ENCODE measurements around the gene TRIM29. TPM values are rescaled to one million over a fixed set of nuclear protein-coding genes. Genes with fewer than 3 reads are reported as not detected.

The TRIM29 gene
- total and polyA plus RNA-seq, 12 donors, result 0.24 to 4.3 (median 1.1) TPM; not detected in 3

DNA sequence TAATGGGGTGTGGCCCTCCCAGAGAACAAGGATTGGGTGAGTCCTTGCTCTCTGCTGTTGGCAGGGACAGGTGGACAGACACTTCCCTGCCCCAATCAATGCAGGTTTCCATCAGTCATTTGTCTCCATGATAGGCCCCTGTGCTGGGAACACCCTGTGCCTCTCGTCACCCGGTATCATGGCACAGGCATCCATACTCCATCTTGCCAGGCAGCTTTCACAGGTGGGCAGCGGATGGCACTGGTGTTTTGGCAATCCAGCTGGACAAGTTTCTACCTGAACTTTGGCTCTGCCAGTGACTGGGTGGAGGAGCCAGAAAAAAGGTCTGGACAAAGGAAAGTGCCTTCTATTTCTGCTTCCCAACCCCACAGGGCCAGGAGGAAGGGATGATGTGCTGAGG lies 47.5 kb downstream of the TRIM29 start:
- peak in 1 of 7 donors; percentile 2 for DNase-seq
- Histone ChIP-seq H3K4me1 (replicated peaks in 1 of 2) (no peaks in the 10 kb centered on the region), H3K27me3 (no peaks in the 10 kb centered on the region), H3K9me3 (replicated peaks in 1 of 3) (no peaks in the 10 kb centered on the region), H3K27ac (no peak overlapping the region), H3K4me3 (no peak overlapping the region), H3K36me3 (replicated peaks in 1 of 2) (no peaks in the 10 kb centered on the region)
- no peak for TF ChIP-seq POLR2A (IDR thresholded peaks at IDR 0.05)
- TF ChIP-seq, protein P1, sequence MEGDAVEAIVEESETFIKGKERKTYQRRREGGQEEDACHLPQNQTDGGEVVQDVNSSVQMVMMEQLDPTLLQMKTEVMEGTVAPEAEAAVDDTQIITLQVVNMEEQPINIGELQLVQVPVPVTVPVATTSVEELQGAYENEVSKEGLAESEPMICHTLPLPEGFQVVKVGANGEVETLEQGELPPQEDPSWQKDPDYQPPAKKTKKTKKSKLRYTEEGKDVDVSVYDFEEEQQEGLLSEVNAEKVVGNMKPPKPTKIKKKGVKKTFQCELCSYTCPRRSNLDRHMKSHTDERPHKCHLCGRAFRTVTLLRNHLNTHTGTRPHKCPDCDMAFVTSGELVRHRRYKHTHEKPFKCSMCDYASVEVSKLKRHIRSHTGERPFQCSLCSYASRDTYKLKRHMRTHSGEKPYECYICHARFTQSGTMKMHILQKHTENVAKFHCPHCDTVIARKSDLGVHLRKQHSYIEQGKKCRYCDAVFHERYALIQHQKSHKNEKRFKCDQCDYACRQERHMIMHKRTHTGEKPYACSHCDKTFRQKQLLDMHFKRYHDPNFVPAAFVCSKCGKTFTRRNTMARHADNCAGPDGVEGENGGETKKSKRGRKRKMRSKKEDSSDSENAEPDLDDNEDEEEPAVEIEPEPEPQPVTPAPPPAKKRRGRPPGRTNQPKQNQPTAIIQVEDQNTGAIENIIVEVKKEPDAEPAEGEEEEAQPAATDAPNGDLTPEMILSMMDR (IDR thresholded peaks at IDR 0.05), result no peak
- 94 to 100% (median 97%) methylated on average over 3 of the region's 3 CpGs for WGBS, 4 donors
- intact Hi-C loops (cut with DNase I), result no loop called here

DNA sequence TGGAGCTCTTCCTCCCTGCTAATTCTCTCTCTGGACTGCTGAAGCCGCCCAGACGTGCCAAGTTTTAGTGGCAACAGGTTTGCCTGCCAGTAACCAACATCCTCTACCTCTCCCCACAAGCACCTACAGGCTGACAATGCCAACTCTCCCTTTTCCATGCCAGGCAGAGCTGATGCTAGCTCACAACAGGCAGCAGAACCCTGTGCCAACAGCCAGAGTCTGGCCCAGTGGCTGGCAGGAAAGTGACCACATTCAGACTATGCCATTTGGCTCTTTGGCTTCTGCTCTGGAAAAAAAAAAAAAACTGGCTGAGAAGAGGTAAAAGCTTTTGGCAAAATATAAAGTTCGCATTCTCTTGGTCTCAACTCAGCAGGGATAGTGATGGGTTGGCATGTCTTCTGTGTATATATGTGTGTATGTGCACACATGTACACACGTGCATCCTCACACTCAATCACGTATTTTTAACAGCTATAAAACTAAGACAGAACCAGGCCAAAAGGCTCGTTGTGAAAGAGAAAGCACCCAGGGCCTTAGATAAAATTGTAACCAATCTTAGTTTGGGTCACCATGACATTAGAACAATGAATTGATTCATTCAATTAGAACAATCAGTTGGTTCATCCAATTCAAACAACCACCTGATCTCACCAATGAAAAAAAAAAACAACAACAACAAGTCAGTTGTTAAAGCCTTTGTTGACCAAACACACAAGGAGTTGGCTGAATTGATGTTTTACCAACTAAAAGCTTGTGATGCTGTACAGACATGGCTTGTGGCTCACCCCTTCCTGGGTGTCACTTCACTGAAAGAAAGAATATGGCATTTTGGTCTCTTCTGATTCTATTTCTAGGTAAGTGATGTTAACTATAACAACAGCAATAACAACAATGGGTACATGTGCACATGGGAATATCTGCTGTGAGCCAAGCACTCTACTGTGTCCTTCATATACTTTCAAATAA lies 48.6 kb downstream of the TRIM29 start:
- Histone ChIP-seq H3K4me3 (no peak overlapping the region), H3K36me3 (replicated peaks in 1 of 2) (no peaks in the 10 kb centered on the region), H3K9me3 (replicated peaks in 1 of 3) (no peaks in the 10 kb centered on the region), H3K4me1 (replicated peaks in 1 of 2) (no peaks in the 10 kb centered on the region), H3K27me3 (no peaks in the 10 kb centered on the region), H3K27ac (no peak overlapping the region)
- intact Hi-C loops (cut with DNase I), result no loop called here
- DNase-seq, result no peak
- TF ChIP-seq, protein P1 (IDR thresholded peaks at IDR 0.05), result no peak
- no peak for TF ChIP-seq POLR2A (IDR thresholded peaks at IDR 0.05)
- 76 to 83% (median 83%) methylated on average over 6 of the region's 6 CpGs for WGBS, 4 donors

DNA sequence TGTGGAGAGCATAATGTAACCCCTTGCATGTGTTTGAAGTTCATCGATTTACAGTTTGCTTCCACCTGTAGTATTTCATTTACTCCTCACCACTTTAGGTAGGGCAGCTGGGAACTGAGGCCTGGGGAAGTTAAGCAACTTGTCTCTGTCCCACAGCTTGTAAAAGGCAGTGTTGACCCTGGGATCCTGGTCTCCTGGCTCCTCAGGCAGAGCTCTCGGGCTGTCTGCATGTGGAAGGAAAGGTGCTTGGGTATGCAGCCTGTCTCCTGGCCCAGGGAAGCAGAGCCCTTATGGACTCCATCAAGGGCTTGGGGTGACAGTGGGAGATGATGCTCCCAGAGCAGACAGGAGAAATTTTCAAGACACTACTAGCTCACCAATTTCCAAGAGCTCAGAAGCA lies 49.9 kb downstream of the TRIM29 start:
- Histone ChIP-seq H3K36me3 (replicated peaks in 1 of 2) (no peaks in the 10 kb centered on the region), H3K4me1 (replicated peaks in 1 of 2) (no peaks in the 10 kb centered on the region), H3K9me3 (replicated peaks in 1 of 3) (no peaks in the 10 kb centered on the region), H3K4me3 (no peak overlapping the region), H3K27ac (no peak overlapping the region), H3K27me3 (no peaks in the 10 kb centered on the region)
- intact Hi-C loops (cut with DNase I), result no loop called here
- DNase-seq, result no peak
- 83 to 92% (median 89%) methylated on average over 2 of the region's 2 CpGs for WGBS, 4 donors
- TF ChIP-seq POLR2A (IDR thresholded peaks at IDR 0.05), result no peak
- TF ChIP-seq, protein P1 (IDR thresholded peaks at IDR 0.05), result no peak

DNA sequence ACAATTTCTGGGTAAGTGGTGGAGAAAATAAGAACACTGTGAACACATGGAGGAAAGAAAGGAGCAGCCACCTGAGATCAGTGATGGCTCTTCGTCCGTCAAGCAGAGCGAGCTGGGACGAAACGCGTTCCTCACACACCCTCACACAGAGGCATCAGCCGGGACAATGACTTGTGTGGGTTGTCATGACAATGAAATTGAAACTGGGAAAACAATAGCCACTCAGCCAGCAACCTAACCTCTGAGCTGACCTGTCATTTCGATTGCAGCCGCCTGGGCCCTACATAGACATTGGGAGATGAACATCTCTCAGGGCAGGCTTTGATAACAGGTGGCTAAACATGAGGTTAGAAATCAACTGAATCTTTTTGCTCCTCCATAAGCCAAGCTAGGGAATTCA lies 51.3 kb downstream of the TRIM29 start:
- intact Hi-C loops (cut with DNase I), result no loop called here
- WGBS, 4 donors, result 73 to 82% (median 75%) methylated on average over 9 of the region's 9 CpGs
- no peak for DNase-seq
- H3K4me3 ChIP-seq, result no peak overlapping the region
- no peaks in the 10 kb centered on the region for H3K4me1 ChIP-seq (replicated peaks in 1 of 2)
- H3K27me3 ChIP-seq, result no peaks in the 10 kb centered on the region
- TF ChIP-seq POLR2A (IDR thresholded peaks at IDR 0.05), result no peak
- TF ChIP-seq, protein P1 (IDR thresholded peaks at IDR 0.05), result no peak
- no peaks in the 10 kb centered on the region for H3K36me3 ChIP-seq (replicated peaks in 1 of 2)
- no peaks in the 10 kb centered on the region for H3K9me3 ChIP-seq (replicated peaks in 1 of 3)
- H3K27ac ChIP-seq, result no peak overlapping the region
